Endothelial cell of umbilical vein (primary cell): ENCODE data around the gene SLC25A19. TPM values are rescaled to one million over a fixed set of nuclear protein-coding genes. Genes with fewer than 3 reads are reported as not detected.

ENCODE experiments used
- BruUV-seq: library from RNA; stranded (reverse); fragments of 400-500 nt; replicated peaks from 2 replicates; lab custom pipeline; 2021; lab: Mats Ljungman, UMichigan
- CTCF ChIA-PET: fragments of 300-600, 350-600 bp; sonication (Branson Sonifier 250); formaldehyde crosslinking; loops from one replicate; lab custom pipeline; 2021; ENCODE audit warnings: antibody characterized with exemption, inconsistent platforms; lab: Charles Lee
- POLR2A ChIA-PET: fragments of 300-600, 350-600 bp; sonication (Branson Sonifier 250); formaldehyde crosslinking; loops from one replicate; lab custom pipeline; 2021; ENCODE audit warnings: antibody characterized with exemption, inconsistent platforms; lab: Charles Lee
- DNase-seq: peaks from one replicate; pipeline ENCODE4 v3.0.0-alpha.2; 2011; ENCODE audit warnings: low read depth, low spot score
- FAIRE-seq: peaks from 2 replicates; lab custom pipeline; 2011; peaks lifted over from hg19 to GRCh38; lab: Jason Lieb, UNC
- H2AFZ ChIP-seq: 2 replicates; pipeline ENCODE4 v1.6.0; 2012; ENCODE audit warnings: low read depth, low read length, control low read depth, inconsistent platforms
- H3K27ac ChIP-seq: 2 replicates; pipeline ENCODE4 v1.5.1; 2011; ENCODE audit warnings: low read depth, mild to moderate bottlenecking, control low read depth, low read length, moderate library complexity; ENCODE audit not compliant: insufficient read depth
- H3K27me3 ChIP-seq, 2 experiments: 2 replicates each; pipeline versions ENCODE4 v1.6.0 to v1.6.1; 2011; ENCODE audit warnings: low read length in 2 of 2, mixed read lengths in 1 of 2; ENCODE audit not compliant: control insufficient read depth in 2 of 2, insufficient read depth in 2 of 2
- H3K36me3 ChIP-seq, 2 experiments: 2 replicates in 1 of 2; 3 replicates in 1 of 2; pipeline ENCODE4 v1.5.1; 2011; ENCODE audit warnings: low read length in 2 of 2, mild to moderate bottlenecking in 1 of 2, moderate library complexity in 1 of 2; ENCODE audit not compliant: control insufficient read depth in 2 of 2, insufficient read depth in 2 of 2; ENCODE audit errors: extremely low read depth in 1 of 2
- H3K4me1 ChIP-seq: 3 replicates; pipeline ENCODE4 v1.5.1; 2011; ENCODE audit warnings: mild to moderate bottlenecking, low read length; ENCODE audit not compliant: control insufficient read depth, insufficient read depth; ENCODE audit errors: extremely low read depth
- H3K4me2 ChIP-seq: 2 replicates; pipeline ENCODE4 v1.6.1; 2011; ENCODE audit warnings: low read length, control low read depth, mixed read lengths; ENCODE audit not compliant: insufficient read depth
- H3K4me3 ChIP-seq, 3 experiments: fragments of 200-600 bp in 1 of 3; sonication (generic), shearing (Covaris generic) in 1 of 3; replicated peaks in 1 of 3; 2 replicates each; pipeline ENCODE4 v1.5.1; 2011 to 2016; ENCODE audit warnings: control low read depth in 3 of 3, low read length in 3 of 3, mild to moderate bottlenecking in 2 of 3, inconsistent platforms in 1 of 3, low read depth in 1 of 3, moderate library complexity in 1 of 3; ENCODE audit not compliant: insufficient read depth in 1 of 3
- H3K79me2 ChIP-seq: 2 replicates; pipeline ENCODE4 v1.6.0; 2012; ENCODE audit warnings: low read length, inconsistent platforms; ENCODE audit not compliant: control insufficient read depth, insufficient read depth
- H3K9ac ChIP-seq: replicated peaks from 2 replicates; pipeline ENCODE3; 2011; ENCODE audit warnings: low read length, control low read depth; ENCODE audit not compliant: insufficient read depth; ENCODE audit errors: extremely low read depth
- H3K9me1 ChIP-seq: replicated peaks from 3 replicates; pipeline ENCODE4 v1.6.0; 2011; ENCODE audit warnings: mild to moderate bottlenecking, low read length; ENCODE audit not compliant: control insufficient read depth, insufficient read depth; ENCODE audit errors: extremely low read depth
- H3K9me3 ChIP-seq: replicated peaks from 2 replicates; pipeline ENCODE4 v1.5.1; 2012; ENCODE audit warnings: low read length, inconsistent platforms; ENCODE audit not compliant: control insufficient read depth, insufficient read depth
- H4K20me1 ChIP-seq: replicated peaks from 2 replicates; pipeline ENCODE3; 2011; ENCODE audit warnings: mild to moderate bottlenecking, low read length; ENCODE audit not compliant: control insufficient read depth, insufficient read depth; ENCODE audit errors: extremely low read depth
- EZH2 ChIP-seq: IDR thresholded peaks from 2 replicates; pipeline ENCODE4 v1.6.1; 2012; ENCODE audit warnings: borderline replicate concordance, low read depth, mild to moderate bottlenecking, moderate library complexity, low read length, inconsistent platforms; ENCODE audit not compliant: severe bottlenecking
- FOS ChIP-seq: IDR thresholded peaks from 2 replicates; pipeline ENCODE4 v1.6.1; 2011; ENCODE audit warnings: mild to moderate bottlenecking, low read length, moderate library complexity, borderline replicate concordance; ENCODE audit not compliant: insufficient read depth
- GATA2 ChIP-seq: IDR thresholded peaks from 2 replicates; pipeline ENCODE4 v1.7.0; 2011; ENCODE audit warnings: low read depth, mild to moderate bottlenecking, moderate library complexity, mixed read lengths, low read length; ENCODE audit not compliant: insufficient read length, insufficient read depth
- JUN ChIP-seq: IDR thresholded peaks from 2 replicates; pipeline ENCODE4 v1.6.1; 2011; ENCODE audit warnings: borderline replicate concordance, low read depth; ENCODE audit not compliant: insufficient read length, insufficient read depth
- MYC ChIP-seq: IDR thresholded peaks from one replicate; pipeline ENCODE4 v1.6.1; 2011; ENCODE audit warnings: mild to moderate bottlenecking, low read depth, low read length
- POLR2A ChIP-seq: IDR thresholded peaks from 2 replicates; pipeline ENCODE4 v1.6.1; 2012; ENCODE audit warnings: low read depth, mild to moderate bottlenecking, control low read depth, low read length
- POLR2AphosphoS5 ChIP-seq: IDR thresholded peaks from 2 replicates; pipeline ENCODE4 v1.6.1; 2012; ENCODE audit warnings: low read depth, mild to moderate bottlenecking, control low read depth, low read length, moderate library complexity; ENCODE audit not compliant: insufficient read depth
- dilution Hi-C: fragments of 300-500 bp; cut with MboI; formaldehyde crosslinking; loops from one replicate; pipeline ENCODE4 v1.15.0; 2019; ENCODE audit warnings: low sequenced_read_pairs; ENCODE audit not compliant: extremely low pct_ligation_motif_present
- intact Hi-C: fragments of 100-400 bp; cut with micrococcal nuclease; formaldehyde crosslinking; loops from one replicate; pipeline ENCODE4 v1.10.0; 2022
- polyA plus RNA-seq, 4 experiments: library from polyadenylated mRNA; depleted of rRNA in 3 of 4; stranded (reverse) in 3 of 4; unstranded in 1 of 4; fragments of >200 nt; gene quantifications; 2 replicates each; pipeline versions ENCODE4 v1.2.1 to v1.2.3, GENCODE V29; 2011 to 2012; ENCODE audit warnings: missing spikeins in 1 of 4
- total RNA-seq: library from RNA; stranded (reverse); gene quantifications from 2 replicates; pipeline ENCODE4 v1.2.3, GENCODE V29; 2021
- TF ChIP-seq, protein P1 (sequence below): IDR thresholded peaks from 2 replicates; pipeline ENCODE4 v1.6.1; 2011; ENCODE audit not compliant: insufficient read depth, insufficient read length
- TF ChIP-seq, protein P2 (sequence below), 2 donors: IDR thresholded peaks; 1 replicate in 1 of 2; 2 replicates in 1 of 2; pipeline ENCODE4 v1.5.1; 2011; ENCODE audit warnings: low read length in 2 of 2, mild to moderate bottlenecking in 2 of 2, moderate library complexity in 2 of 2, control low read depth in 1 of 2, inconsistent platforms in 1 of 2, low read depth in 1 of 2; ENCODE audit not compliant: insufficient read depth in 1 of 2; ENCODE audit errors: extremely low read depth in 1 of 2

Gene SLC25A19
- total and polyA plus RNA-seq, 2 donors (not counting 3 experiments of a cell fraction or from before 2014, with no cell fraction given), result 20.6 to 20.9 TPM

DNA sequence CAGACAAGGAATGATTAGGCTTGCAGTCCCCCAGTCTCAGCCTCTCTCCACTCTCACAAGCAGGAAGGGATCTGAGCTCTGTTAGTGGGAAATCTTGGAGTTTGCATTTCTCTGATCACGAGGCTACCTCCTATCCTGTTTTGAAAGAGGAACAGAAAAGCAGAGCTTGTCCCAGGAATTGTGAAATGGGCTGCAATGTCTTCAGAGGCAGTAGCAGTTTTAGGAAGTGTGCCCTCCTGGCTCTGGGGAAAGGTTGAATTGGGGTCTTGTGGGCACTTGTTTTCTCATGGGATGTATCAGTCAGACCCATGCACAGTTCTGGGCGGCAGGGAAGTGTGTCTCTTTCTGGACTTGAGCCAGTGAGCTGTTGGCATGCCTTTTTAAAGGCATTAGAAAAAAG, 60.9 kb downstream of the SLC25A19 start:
- no peak overlapping the region for H3K4me2 ChIP-seq
- H3K4me3 ChIP-seq, result no peak overlapping the region
- no peaks in the 10 kb centered on the region for H4K20me1 ChIP-seq
- intact Hi-C loops (no loop called here), dilution Hi-C loops (no loop called here)
- FAIRE-seq (no peak), DNase-seq (peak; percentile 57)
- TF ChIP-seq GATA2 (no peak), EZH2 (no peak), JUN (no peak), MYC (no peak), FOS (no peak), POLR2AphosphoS5 (no peak), POLR2A (no peak)
- POLR2A ChIA-PET, result interaction anchor here (0.5 to 0.6 kb wide), 2 partner anchors 16 to 40 kb away, joined by 3 to 4 read pairs; no protein-coding TSS in a partner anchor
- no peak overlapping the region for H3K27ac ChIP-seq
- H2AFZ ChIP-seq, result no peak overlapping the region
- no TSS peak for BruUV-seq
- H3K36me3 ChIP-seq, result peaks cover 5 to 42% of the 10 kb centered on the region in 2 experiments
- H3K79me2 ChIP-seq, result no peaks in the 10 kb centered on the region
- H3K27me3 ChIP-seq, result no peaks in the 10 kb centered on the region
- no peaks in the 10 kb centered on the region for H3K9me3 ChIP-seq
- H3K4me1 ChIP-seq, result no peaks in the 10 kb centered on the region
- no peaks in the 10 kb centered on the region for H3K9me1 ChIP-seq
- CTCF ChIA-PET, result interaction anchor here (0.9 to 2.9 kb wide), 9 partner anchors 12 to 267 kb away, joined by 3 to 20 read pairs (median 4); partner anchors contain the start of gene MIF4GD
- no peak overlapping the region for H3K9ac ChIP-seq

DNA sequence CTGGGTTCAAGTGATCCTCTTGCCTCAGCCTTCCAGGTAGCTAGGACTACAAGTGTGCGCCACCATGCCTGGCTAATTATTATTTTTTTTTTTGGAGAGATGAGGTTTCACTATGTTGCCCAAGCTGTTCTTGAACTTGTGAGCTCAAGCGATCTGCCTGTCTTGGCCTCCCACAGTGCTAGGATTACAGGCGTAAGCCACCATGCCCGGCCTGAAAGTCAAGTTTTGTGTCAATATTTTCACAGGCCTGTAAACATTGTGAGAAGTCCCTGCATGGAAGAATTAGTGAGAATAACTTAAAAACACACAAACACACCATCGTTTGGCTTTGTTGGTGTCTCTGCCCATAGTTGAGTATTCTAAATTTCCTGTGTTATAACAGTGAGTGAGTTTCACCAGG, 61.5 kb downstream of the SLC25A19 start:
- no TSS peak for BruUV-seq
- H3K4me1 ChIP-seq, result no peaks in the 10 kb centered on the region
- intact Hi-C loops, result no loop called here

More for the DNA sequence above, 61.5 kb downstream of the SLC25A19 start:
- TF ChIP-seq JUN (no peak), MYC (no peak), GATA2 (no peak), EZH2 (no peak)
- TF ChIP-seq, protein P1, sequence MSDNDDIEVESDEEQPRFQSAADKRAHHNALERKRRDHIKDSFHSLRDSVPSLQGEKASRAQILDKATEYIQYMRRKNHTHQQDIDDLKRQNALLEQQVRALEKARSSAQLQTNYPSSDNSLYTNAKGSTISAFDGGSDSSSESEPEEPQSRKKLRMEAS, result no peak
- TF ChIP-seq, protein P2, sequence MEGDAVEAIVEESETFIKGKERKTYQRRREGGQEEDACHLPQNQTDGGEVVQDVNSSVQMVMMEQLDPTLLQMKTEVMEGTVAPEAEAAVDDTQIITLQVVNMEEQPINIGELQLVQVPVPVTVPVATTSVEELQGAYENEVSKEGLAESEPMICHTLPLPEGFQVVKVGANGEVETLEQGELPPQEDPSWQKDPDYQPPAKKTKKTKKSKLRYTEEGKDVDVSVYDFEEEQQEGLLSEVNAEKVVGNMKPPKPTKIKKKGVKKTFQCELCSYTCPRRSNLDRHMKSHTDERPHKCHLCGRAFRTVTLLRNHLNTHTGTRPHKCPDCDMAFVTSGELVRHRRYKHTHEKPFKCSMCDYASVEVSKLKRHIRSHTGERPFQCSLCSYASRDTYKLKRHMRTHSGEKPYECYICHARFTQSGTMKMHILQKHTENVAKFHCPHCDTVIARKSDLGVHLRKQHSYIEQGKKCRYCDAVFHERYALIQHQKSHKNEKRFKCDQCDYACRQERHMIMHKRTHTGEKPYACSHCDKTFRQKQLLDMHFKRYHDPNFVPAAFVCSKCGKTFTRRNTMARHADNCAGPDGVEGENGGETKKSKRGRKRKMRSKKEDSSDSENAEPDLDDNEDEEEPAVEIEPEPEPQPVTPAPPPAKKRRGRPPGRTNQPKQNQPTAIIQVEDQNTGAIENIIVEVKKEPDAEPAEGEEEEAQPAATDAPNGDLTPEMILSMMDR (IDR thresholded peaks at IDR 0.05; ENCODE audit: extremely low read depth in 1 of 2, insufficient read depth in 1 of 2, low read depth in 1 of 2, low read length in 2 of 2), result no peak
- Histone ChIP-seq H3K9ac (no peak overlapping the region), H3K4me3 (no peak overlapping the region), H3K79me2 (no peaks in the 10 kb centered on the region), H3K27me3 (no peaks in the 10 kb centered on the region), H3K4me2 (no peak overlapping the region), H3K9me1 (no peaks in the 10 kb centered on the region), H3K9me3 (no peaks in the 10 kb centered on the region), H2AFZ (no peak overlapping the region), H3K36me3 (peaks cover 5 to 38% of the 10 kb centered on the region in 2 experiments), H3K27ac (no peak overlapping the region), H4K20me1 (no peaks in the 10 kb centered on the region)
- ChIA-PET POLR2A (interaction anchor here (0.5 kb wide), 1 partner anchor 16 kb away, joined by 3 read pairs; no protein-coding TSS in a partner anchor), CTCF (interaction anchor here (1.7 to 2.9 kb wide), 3 partner anchors 12 to 114 kb away, joined by 6 to 20 read pairs (median 6); partner anchors contain the start of gene MIF4GD)
- FAIRE-seq (no peak), DNase-seq (no peak)
- dilution Hi-C loops, result no loop called here
